OCI-LY1 (cell line): ENCODE measurements around the gene PAX5.

Experiments used
- H2AFZ ChIP-seq: fragments of 200-600 bp; sonication (generic), shearing (Covaris generic); 2 replicates; pipeline ENCODE4 v1.6.0; 2014; ENCODE audit warnings: antibody characterized with exemption, mild to moderate bottlenecking, low read length
- H3F3A ChIP-seq: fragments of 200-600 bp; sonication (generic), shearing (Covaris generic); 2 replicates; pipeline ENCODE4 v1.6.0; 2014; ENCODE audit warnings: mild to moderate bottlenecking, antibody characterized with exemption, low read length, moderate library complexity; ENCODE audit not compliant: insufficient read depth
- H3K27ac ChIP-seq: fragments of 200-600 bp; sonication (generic); 2 replicates; pipeline ENCODE4 v1.5.1; 2014; ENCODE audit warnings: low read length, mixed run types, mild to moderate bottlenecking, low read depth; ENCODE audit not compliant: poor library complexity, severe bottlenecking
- H3K27me3 ChIP-seq: fragments of 200-600 bp; sonication (generic); 2 replicates; pipeline ENCODE4 v1.6.0; 2014; ENCODE audit warnings: antibody characterized with exemption, mild to moderate bottlenecking, low read length, moderate library complexity; ENCODE audit not compliant: insufficient read depth
- H3K36me3 ChIP-seq: fragments of 200-600 bp; sonication (generic); 2 replicates; pipeline ENCODE4 v1.6.1; 2014; ENCODE audit warnings: mild to moderate bottlenecking, antibody characterized with exemption, low read length, moderate library complexity, mixed read lengths; ENCODE audit not compliant: insufficient read depth
- H3K4me1 ChIP-seq: fragments of 200-600 bp; sonication (generic); 2 replicates; pipeline ENCODE4 v1.5.1; 2014; ENCODE audit warnings: mild to moderate bottlenecking, low read length, moderate library complexity; ENCODE audit not compliant: insufficient read depth, severe bottlenecking
- H3K4me2 ChIP-seq: fragments of 200-600 bp; sonication (generic), shearing (Covaris generic); 2 replicates; pipeline ENCODE4 v1.6.1; 2014; ENCODE audit warnings: low read length
- H3K4me3 ChIP-seq: fragments of 200-600 bp; sonication (generic); 2 replicates; pipeline ENCODE4 v1.5.1; 2014; ENCODE audit warnings: low read length, low read depth, mild to moderate bottlenecking, mixed read lengths; ENCODE audit not compliant: poor library complexity, severe bottlenecking
- H3K79me2 ChIP-seq: fragments of 200-600 bp; shearing (Covaris generic); 2 replicates; pipeline ENCODE4 v1.6.1; 2016; ENCODE audit warnings: mixed run types, low read length, mixed read lengths; ENCODE audit not compliant: insufficient read depth
- H3K9ac ChIP-seq: fragments of 200-600 bp; sonication (generic), shearing (Covaris generic); 2 replicates; pipeline ENCODE4 v1.6.1; 2014; ENCODE audit warnings: mild to moderate bottlenecking, low read length, mixed read lengths
- H3K9me2 ChIP-seq: fragments of 200-600 bp; sonication (generic), shearing (Covaris generic); 2 replicates; pipeline ENCODE4 v1.6.1; 2014; ENCODE audit warnings: low read depth, mild to moderate bottlenecking, low read length, mixed read lengths
- H3K9me3 ChIP-seq: fragments of 200-600 bp; shearing (Covaris generic); 2 replicates; pipeline ENCODE4 v1.6.1; 2014; ENCODE audit warnings: low read length, mixed read lengths
- H4K20me1 ChIP-seq: fragments of 200-600 bp; sonication (generic), shearing (Covaris generic); 2 replicates; pipeline ENCODE4 v1.6.0; 2016; ENCODE audit warnings: mild to moderate bottlenecking, low read length; ENCODE audit not compliant: insufficient read depth
- CTCF ChIP-seq: fragments of 200-600 bp; sonication (generic), shearing (Covaris generic); IDR thresholded peaks from 2 replicates; pipeline ENCODE4 v1.5.1; 2017; ENCODE audit warnings: mild to moderate bottlenecking, antibody characterized with exemption, low read length, moderate library complexity, mixed read lengths
- EZH2 ChIP-seq: fragments of 200-600 bp; sonication (generic), shearing (Covaris generic); IDR thresholded peaks from 2 replicates; pipeline ENCODE4 v1.8.0; 2017; ENCODE audit warnings: borderline replicate concordance, mixed run types, mild to moderate bottlenecking, antibody characterized with exemption, low read length, moderate library complexity, mixed read lengths

PAX5 gene

DNA sequence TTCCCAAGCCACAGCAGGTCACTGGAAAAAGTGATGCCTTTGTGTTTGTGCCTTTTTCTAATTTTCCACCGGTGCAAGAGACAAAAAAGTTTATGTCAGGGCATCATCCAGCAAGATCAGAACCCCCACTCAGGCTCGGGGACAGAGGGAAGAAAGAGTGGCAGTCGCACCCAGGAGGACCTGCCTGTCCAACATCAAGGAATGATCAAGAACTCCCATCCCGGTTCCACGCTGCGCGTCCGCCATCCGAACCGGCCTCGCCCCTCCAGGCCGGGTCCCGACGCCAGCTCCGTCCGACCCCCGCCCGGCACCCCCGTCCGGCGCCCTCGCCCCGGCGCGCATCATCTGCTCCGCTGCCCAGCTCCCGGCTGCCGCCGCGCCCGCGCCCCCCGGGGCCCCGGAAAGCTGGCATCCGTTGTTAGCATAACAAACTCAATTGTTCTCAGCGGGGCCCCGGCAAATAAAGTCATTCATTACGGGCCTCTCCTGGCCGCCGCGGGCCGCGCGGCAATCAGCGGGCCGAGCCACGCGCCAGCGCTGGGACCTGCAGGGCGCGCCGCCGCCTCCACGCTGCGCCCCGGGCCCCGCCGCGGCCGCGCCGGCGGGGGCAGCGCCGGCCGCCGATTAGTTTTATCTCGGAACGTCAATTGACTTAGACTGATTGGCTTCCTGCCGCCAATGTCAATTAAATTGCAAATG, 48.1 kb downstream of the PAX5 start:
- Histone ChIP-seq H3K27ac (no peak overlapping the region), H3F3A (no peaks in the 10 kb centered on the region), H3K9me3 (no peaks in the 10 kb centered on the region), H3K27me3 (no peaks in the 10 kb centered on the region), H4K20me1 (no peaks in the 10 kb centered on the region), H3K9ac (no peak overlapping the region), H3K4me3 (no peak overlapping the region), H3K4me1 (peaks cover 15% of the 10 kb centered on the region), H3K9me2 (no peaks in the 10 kb centered on the region), H3K36me3 (peaks cover 52% of the 10 kb centered on the region), H3K4me2 (no peak overlapping the region), H3K79me2 (peaks cover 20% of the 10 kb centered on the region), H2AFZ (no peak overlapping the region)
- no peak for TF ChIP-seq EZH2
- no peak for TF ChIP-seq CTCF

DNA sequence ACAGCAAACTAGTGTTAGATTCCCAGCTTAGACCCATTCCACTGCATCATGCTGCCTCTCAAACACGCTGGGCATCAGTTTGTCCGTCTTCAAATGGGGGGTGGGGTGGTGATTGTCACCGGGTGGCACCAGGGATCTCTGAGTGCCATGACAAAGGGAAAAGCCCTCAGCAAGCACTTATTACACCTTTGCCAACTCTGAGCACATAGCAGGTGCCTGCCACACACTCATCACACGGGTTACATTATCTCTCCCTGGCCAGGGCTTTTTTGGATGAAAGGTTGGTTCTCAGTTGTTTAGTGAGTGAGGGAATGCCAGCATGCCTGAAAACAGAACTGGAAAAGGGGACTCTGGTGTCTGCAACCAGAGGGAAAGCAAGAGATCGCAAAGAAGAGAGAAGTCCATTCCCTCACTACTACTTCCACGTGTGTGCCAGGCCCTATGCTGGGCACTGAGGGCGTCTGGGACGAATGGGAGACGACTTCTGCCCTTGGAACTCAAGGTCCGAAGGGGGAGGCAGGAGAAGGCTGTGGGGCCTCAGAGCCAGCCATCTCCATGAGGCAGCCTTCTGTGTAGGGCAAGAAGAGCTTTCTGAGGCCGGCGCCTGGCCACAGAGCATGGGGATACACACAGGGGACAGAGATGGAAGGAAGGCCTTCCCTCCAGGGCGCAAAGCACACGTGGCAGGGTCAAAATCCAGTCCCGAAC, 48.9 kb downstream of the PAX5 start:
- H3K4me3 ChIP-seq = no peak overlapping the region
- H3K79me2 ChIP-seq = peaks cover 23% of the 10 kb centered on the region
- no peaks in the 10 kb centered on the region for H4K20me1 ChIP-seq
- H3K9me2 ChIP-seq = no peaks in the 10 kb centered on the region
- H3K27me3 ChIP-seq = no peaks in the 10 kb centered on the region
- H3K9me3 ChIP-seq = no peaks in the 10 kb centered on the region
- H3K36me3 ChIP-seq = peaks cover 48% of the 10 kb centered on the region
- peaks cover 20% of the 10 kb centered on the region for H3K4me1 ChIP-seq
- H3K27ac ChIP-seq = no peak overlapping the region
- no peaks in the 10 kb centered on the region for H3F3A ChIP-seq
- H2AFZ ChIP-seq = no peak overlapping the region
- no peak overlapping the region for H3K9ac ChIP-seq
- TF ChIP-seq EZH2 (no peak), CTCF (no peak)
- no peak overlapping the region for H3K4me2 ChIP-seq

DNA sequence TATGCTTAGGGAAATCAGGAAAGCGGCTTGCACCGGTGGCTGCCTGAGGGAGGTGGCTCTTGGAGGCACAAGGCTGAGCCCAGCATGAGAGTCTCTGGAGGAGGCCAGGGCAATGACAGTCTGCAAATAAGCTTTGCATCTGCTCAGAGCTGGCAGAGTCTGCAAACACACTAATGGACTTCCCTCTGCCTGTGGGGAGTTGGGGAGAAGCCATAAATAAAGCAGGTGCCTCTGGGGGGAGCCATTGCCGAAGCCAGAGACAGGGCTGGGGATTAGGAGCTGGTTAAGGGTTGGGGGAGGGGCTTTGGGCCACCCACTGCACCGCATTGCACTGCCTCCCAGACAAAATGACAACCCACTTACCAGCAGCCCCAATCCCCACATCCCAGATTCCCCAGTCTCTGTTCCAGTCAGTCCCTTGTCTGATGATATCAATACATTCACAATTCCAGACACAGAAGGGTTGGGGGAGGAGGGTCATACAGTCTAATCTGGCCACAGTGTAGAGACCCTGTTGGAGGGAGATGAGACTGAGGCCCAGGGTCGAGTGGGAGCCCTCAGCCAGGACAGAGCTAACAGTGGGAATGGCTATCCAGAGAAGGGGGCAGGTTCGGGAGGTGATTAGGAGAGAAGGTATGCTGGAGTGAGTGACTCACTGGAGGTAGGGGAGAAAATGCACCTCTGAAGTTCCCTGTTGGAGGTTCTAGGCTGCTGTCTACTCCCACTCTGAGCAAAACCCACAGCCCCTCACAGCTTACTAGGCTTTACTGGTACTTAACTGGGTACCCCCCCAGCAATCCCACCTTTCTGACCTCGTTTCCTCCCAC, 53.7 kb downstream of the PAX5 start:
- no peaks in the 10 kb centered on the region for H3K9me2 ChIP-seq
- no peaks in the 10 kb centered on the region for H3F3A ChIP-seq
- no peak overlapping the region for H3K27ac ChIP-seq
- peaks cover 57% of the 10 kb centered on the region; the same call in 1 of the 2 replicates for H3K36me3 ChIP-seq
- H2AFZ ChIP-seq = no peak overlapping the region
- no peak overlapping the region for H3K4me2 ChIP-seq
- no peak overlapping the region for H3K9ac ChIP-seq
- H3K4me1 ChIP-seq = peaks cover 5% of the 10 kb centered on the region
- H3K9me3 ChIP-seq = no peaks in the 10 kb centered on the region
- no peak overlapping the region for H3K4me3 ChIP-seq
- H4K20me1 ChIP-seq = no peaks in the 10 kb centered on the region
- peak; percentile 51 for TF ChIP-seq CTCF
- no peak for TF ChIP-seq EZH2
- H3K79me2 ChIP-seq = peaks cover 43% of the 10 kb centered on the region
- no peaks in the 10 kb centered on the region for H3K27me3 ChIP-seq
